Right ventricle myocardium superior (tissue), 1 donor: Measurements from ENCODE around the gene PCDHGA5. TPM values are rescaled to one million over a fixed set of nuclear protein-coding genes. Genes with fewer than 3 reads are reported as not detected.
"Not testable (repeated sequence)": the region's sequence is repeated elsewhere in the genome, so short reads cannot be mapped to it uniquely, and the experiment has no call there.

ENCODE experiments used
- ATAC-seq: fragments of 200-7000 bp; cut with Tn5 transposase; one replicate; pipeline ENCODE4 v1.9.1; 2020; ENCODE audit warnings: mild to moderate bottlenecking; ENCODE audit not compliant: poor library complexity
- DNase-seq: peaks from one replicate; pipeline ENCODE4 v3.0.0-alpha.2; 2020
- intact Hi-C: fragments of 100-400 bp; cut with DNase I; formaldehyde crosslinking; loops from one replicate; pipeline ENCODE4 v1.11.2; 2022
- total RNA-seq: library from RNA; stranded (reverse); fragmentation: NEBNext Ultra II Directional; extraction: Animal tissue kit (Norgen Biotek cat#: 25700); gene quantifications from one replicate; pipeline ENCODE4 v1.2.1, GENCODE V29; 2021
- donor health status: DM: no; HTN: yes; CAD: no; lungs with severe emphysema.

The PCDHGA5 gene
- total RNA-seq, 1 donor from 2014 or later = 6.6 TPM

DNA sequence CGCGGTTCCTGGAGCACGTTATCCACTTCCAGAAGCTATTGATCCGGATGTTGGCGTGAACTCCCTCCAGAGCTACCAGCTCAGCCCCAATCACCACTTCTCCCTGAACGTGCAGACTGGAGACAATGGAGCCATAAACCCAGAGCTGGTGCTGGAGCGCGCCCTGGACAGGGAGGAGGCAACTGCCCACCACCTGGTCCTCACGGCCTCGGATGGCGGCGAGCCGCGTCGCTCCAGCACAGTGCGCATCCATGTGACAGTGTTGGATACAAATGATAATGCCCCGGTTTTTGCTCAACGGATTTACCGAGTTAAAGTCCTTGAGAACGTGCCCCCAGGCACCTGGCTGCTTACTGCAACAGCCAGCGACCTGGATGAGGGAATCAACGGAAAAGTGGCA lies 39.4 kb downstream of the PCDHGA5 start:
- ATAC-seq = no peak
- intact Hi-C loops = no loop called here
- no peak for DNase-seq

DNA sequence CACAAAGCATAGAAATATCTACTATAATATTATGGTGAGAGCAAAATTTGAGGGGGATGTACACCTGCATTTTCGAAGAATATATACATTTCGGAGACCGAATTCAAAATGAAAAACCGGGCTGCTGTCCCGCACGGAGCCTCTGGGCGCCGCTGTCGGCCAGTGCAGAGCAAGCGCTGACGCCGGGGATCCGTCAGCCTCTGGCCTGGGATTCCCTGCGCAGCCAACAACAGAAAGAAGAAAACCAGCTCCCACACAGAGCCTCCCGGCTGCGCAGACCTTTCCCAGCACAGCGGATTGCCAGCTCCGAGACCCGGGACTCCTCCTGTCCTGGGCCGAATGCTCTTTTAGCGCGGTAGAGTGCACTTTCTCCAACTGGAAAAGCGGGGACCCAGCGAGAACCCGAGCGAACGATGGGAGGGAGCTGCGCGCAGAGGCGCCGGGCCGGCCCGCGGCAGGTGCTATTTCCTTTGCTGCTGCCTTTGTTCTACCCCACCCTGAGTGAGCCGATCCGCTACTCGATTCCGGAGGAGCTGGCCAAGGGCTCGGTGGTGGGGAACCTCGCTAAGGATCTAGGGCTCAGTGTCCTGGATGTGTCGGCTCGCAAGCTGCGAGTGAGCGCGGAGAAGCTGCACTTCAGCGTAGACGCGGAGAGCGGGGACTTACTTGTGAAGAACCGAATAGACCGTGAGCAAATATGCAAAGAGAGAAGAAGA lies 44.0 kb downstream of the PCDHGA5 start, which contains the start of gene PCDHGB6:
Gene PCDHGB6, plus strand, starts transcription at position 232 of the 716 bp plus-strand sequence. Its CDS starts 182 bp downstream, at position 414.
- intact Hi-C loops = not testable (repeated sequence)
- DNase-seq (peak; percentile 80), ATAC-seq (peak; percentile 93)

DNA sequence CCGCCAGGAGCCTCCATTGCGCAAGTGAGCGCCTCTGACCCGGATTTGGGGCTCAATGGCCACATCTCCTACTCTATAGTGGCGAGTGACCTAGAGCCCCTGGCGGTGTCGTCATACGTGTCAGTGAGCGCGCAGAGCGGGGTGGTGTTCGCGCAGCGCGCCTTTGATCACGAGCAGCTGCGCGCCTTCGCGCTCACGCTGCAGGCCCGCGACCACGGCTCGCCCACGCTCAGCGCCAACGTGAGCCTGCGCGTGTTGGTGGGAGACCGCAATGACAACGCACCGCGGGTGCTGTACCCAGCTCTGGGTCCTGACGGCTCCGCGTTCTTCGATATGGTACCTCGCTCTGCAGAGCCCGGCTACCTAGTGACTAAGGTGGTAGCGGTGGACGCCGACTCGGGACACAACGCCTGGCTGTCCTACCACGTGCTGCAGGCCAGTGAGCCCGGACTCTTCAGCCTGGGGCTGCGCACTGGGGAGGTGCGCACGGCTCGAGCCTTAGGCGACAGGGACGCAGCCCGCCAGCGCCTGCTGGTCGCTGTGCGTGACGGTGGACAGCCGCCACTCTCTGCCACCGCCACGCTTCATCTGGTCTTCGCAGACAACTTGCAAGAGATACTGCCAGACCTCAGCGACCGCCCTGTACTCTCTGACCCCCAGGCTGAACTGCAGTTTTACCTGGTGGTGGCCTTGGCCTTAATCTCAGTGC lies 45.8 kb downstream of the PCDHGA5 start:
- DNase-seq (no peak), ATAC-seq (no peak)
- intact Hi-C loops = loop anchor here (5.0 kb wide), 1 partner anchor 62 kb away; no protein-coding TSS in a partner anchor

- intact Hi-C loops = loop anchor here (5.0 kb wide), 1 partner anchor 64 kb away; no protein-coding TSS in a partner anchor
- ATAC-seq = no peak
- no peak for DNase-seq
Measured at GRCh38 chr5:141411575-141411974, 47.6 kb downstream of the PCDHGA5 start.

GRCh38 chr5:141412854-141413539 lies 49.0 kb downstream of the PCDHGA5 start, which contains the start of gene PCDHGA10:
TSS of gene PCDHGA10 (plus strand) at chr5:141412987. CDS start at chr5:141413176, 189 bp downstream.
- intact Hi-C loops = loop anchor here (5.0 kb wide), 1 partner anchor 66 kb away; no protein-coding TSS in a partner anchor
- no peak for DNase-seq
- ATAC-seq = peak; percentile 73

- intact Hi-C loops = loop anchor here (5.0 kb wide), 1 partner anchor 66 kb away; no protein-coding TSS in a partner anchor
- DNase-seq = no peak
- peak; percentile 32 for ATAC-seq
Measured at GRCh38 chr5:141413540-141414069, 49.6 kb downstream of the PCDHGA5 start.

GRCh38 chr5:141414548-141415274 lies 50.7 kb downstream of the PCDHGA5 start:
- DNase-seq, ATAC-seq: not testable (repeated sequence)
- intact Hi-C loops = loop anchor here (5.0 kb wide), 1 partner anchor 67 kb away; no protein-coding TSS in a partner anchor

GRCh38 chr5:141415275-141415618 lies 51.3 kb downstream of the PCDHGA5 start:
- ATAC-seq, DNase-seq, intact Hi-C loops: not testable (repeated sequence)

Other genes starting within 250 kb of the PCDHGA5 start
- 1.7 TPM for gene PCDHB4, start 242.3 kb upstream of the PCDHGA5 start, total RNA-seq
- gene PCDHB5, start 229.0 kb upstream of the PCDHGA5 start, total RNA-seq = 1.3 TPM
- 0.35 TPM for gene PCDHB6, start 214.1 kb upstream of the PCDHGA5 start, total RNA-seq
- 0.62 TPM for gene PCDHB7, start 191.5 kb upstream of the PCDHGA5 start, total RNA-seq
- gene PCDHB8, start 186.4 kb upstream of the PCDHGA5 start, total RNA-seq = 2.1 TPM
- 2.2 TPM for gene PCDHB16, start 181.8 kb upstream of the PCDHGA5 start, total RNA-seq
- 0.81 TPM for gene PCDHB9, start 177.0 kb upstream of the PCDHGA5 start, total RNA-seq
- 0.81 TPM for gene PCDHB10, start 171.8 kb upstream of the PCDHGA5 start, total RNA-seq
- gene PCDHB11, start 164.5 kb upstream of the PCDHGA5 start, total RNA-seq = 0.73 TPM
- 1.0 TPM for gene PCDHB12, start 155.4 kb upstream of the PCDHGA5 start, total RNA-seq
- gene PCDHB13, start 150.2 kb upstream of the PCDHGA5 start, total RNA-seq = 2.8 TPM
- gene PCDHB14, start 140.8 kb upstream of the PCDHGA5 start, total RNA-seq = 3.3 TPM
- 3.9 TPM for gene PCDHB15, start 118.8 kb upstream of the PCDHGA5 start, total RNA-seq
- gene SLC25A2, start 60.1 kb upstream of the PCDHGA5 start, total RNA-seq = 0.16 TPM
- gene TAF7, start 43.4 kb upstream of the PCDHGA5 start, total RNA-seq = 101 TPM
- 2.7 TPM for gene PCDHGA1, start 33.6 kb upstream of the PCDHGA5 start, total RNA-seq
- 6.5 TPM for gene PCDHGA2, start 25.4 kb upstream of the PCDHGA5 start, total RNA-seq
- gene PCDHGA3, start 20.3 kb upstream of the PCDHGA5 start, total RNA-seq = 13.0 TPM
- 7.8 TPM for gene PCDHGB1, start 14.1 kb upstream of the PCDHGA5 start, total RNA-seq
- 9.3 TPM for gene PCDHGA4, start 9.1 kb upstream of the PCDHGA5 start, total RNA-seq
- gene PCDHGB2, start 4.2 kb upstream of the PCDHGA5 start, total RNA-seq = 9.2 TPM
- gene PCDHGB3, start 6.1 kb downstream of the PCDHGA5 start, total RNA-seq = 7.6 TPM
- gene PCDHGA6, start 9.7 kb downstream of the PCDHGA5 start, total RNA-seq = 6.7 TPM
- gene PCDHGA7, start 18.6 kb downstream of the PCDHGA5 start, total RNA-seq = 7.7 TPM
- gene PCDHGB4, start 23.5 kb downstream of the PCDHGA5 start, total RNA-seq = 5.8 TPM
- gene PCDHGA8, start 28.5 kb downstream of the PCDHGA5 start, total RNA-seq = 10.1 TPM
- gene PCDHGB5, start 33.8 kb downstream of the PCDHGA5 start, total RNA-seq = 7.2 TPM
- 4.3 TPM for gene PCDHGA9, start 38.6 kb downstream of the PCDHGA5 start, total RNA-seq
- gene PCDHGB6, start 43.9 kb downstream of the PCDHGA5 start, total RNA-seq = 6.2 TPM
- 5.4 TPM for gene PCDHGA10, start 48.8 kb downstream of the PCDHGA5 start, total RNA-seq
- 9.8 TPM for gene PCDHGB7, start 53.5 kb downstream of the PCDHGA5 start, total RNA-seq
- gene PCDHGA11, start 56.9 kb downstream of the PCDHGA5 start, total RNA-seq = 5.1 TPM
- gene PCDHGA12, start 66.3 kb downstream of the PCDHGA5 start, total RNA-seq = 4.9 TPM
- gene PCDHGC3, start 111.8 kb downstream of the PCDHGA5 start, total RNA-seq = 17.1 TPM
- 3.0 TPM for gene PCDHGC4, start 120.9 kb downstream of the PCDHGA5 start, total RNA-seq
- gene PCDHGC5, start 124.9 kb downstream of the PCDHGA5 start, total RNA-seq = 3.0 TPM